GM23248 (cell line): ENCODE results near the gene ZNF207. TPM values are rescaled to one million over a fixed set of nuclear protein-coding genes. Genes with fewer than 3 reads are reported as not detected.
A peak's percentile ranks its signal among the peaks of the same experiment; 100 is the strongest.

Source experiments
- DNase-seq: peaks from one replicate; pipeline ENCODE4 v3.0.0-alpha.2; 2015
- H2AFZ ChIP-seq: fragments of 200-600 bp; sonication (generic); 2 replicates; pipeline ENCODE4 v1.6.1; 2016; ENCODE audit warnings: antibody characterized with exemption
- H3F3A ChIP-seq: fragments of 200-600 bp; sonication (generic); 2 replicates; pipeline ENCODE4 v1.6.1; 2016; ENCODE audit warnings: mild to moderate bottlenecking, antibody characterized with exemption, mixed run types; ENCODE audit not compliant: insufficient read depth
- H3K27ac ChIP-seq: fragments of 200-600 bp; sonication (generic); 2 replicates; pipeline ENCODE4 v1.5.1; 2016; ENCODE audit warnings: mild to moderate bottlenecking
- H3K27me3 ChIP-seq: fragments of 200-600 bp; sonication (generic); replicated peaks from 2 replicates; pipeline ENCODE4 v1.6.1; 2016; ENCODE audit warnings: mild to moderate bottlenecking; ENCODE audit not compliant: insufficient read depth
- H3K36me3 ChIP-seq: fragments of 200-600 bp; sonication (generic); 2 replicates; pipeline ENCODE4 v1.6.1; 2016; ENCODE audit warnings: low read depth, mild to moderate bottlenecking
- H3K4me1 ChIP-seq: fragments of 200-600 bp; sonication (generic); 2 replicates; pipeline ENCODE4 v1.6.1; 2016; ENCODE audit warnings: mild to moderate bottlenecking; ENCODE audit not compliant: insufficient read depth
- H3K4me2 ChIP-seq: fragments of 200-600 bp; sonication (generic); one replicate; pipeline ENCODE4 v1.6.1; 2016; ENCODE audit warnings: mild to moderate bottlenecking; ENCODE audit not compliant: unreplicated experiment
- H3K4me3 ChIP-seq: fragments of 200-600 bp; sonication (generic); 2 replicates; pipeline ENCODE4 v1.5.1; 2016; ENCODE audit warnings: mild to moderate bottlenecking
- H3K79me2 ChIP-seq: fragments of 200-600 bp; sonication (generic); 2 replicates; pipeline ENCODE4 v1.6.1; 2016; ENCODE audit warnings: mild to moderate bottlenecking; ENCODE audit not compliant: insufficient read depth
- H3K9ac ChIP-seq: fragments of 200-600 bp; sonication (generic); 2 replicates; pipeline ENCODE4 v1.6.1; 2016; ENCODE audit warnings: mild to moderate bottlenecking
- H3K9me2 ChIP-seq: fragments of 200-600 bp; sonication (generic); 2 replicates; pipeline ENCODE4 v1.6.1; 2016; ENCODE audit warnings: mixed run types, mild to moderate bottlenecking, moderate library complexity; ENCODE audit not compliant: insufficient read depth
- H3K9me3 ChIP-seq: fragments of 200-600 bp; sonication (generic); one replicate; pipeline ENCODE4 v1.6.1; 2017; ENCODE audit warnings: low read depth
- H4K20me1 ChIP-seq: fragments of 200-600 bp; sonication (generic); 2 replicates; pipeline ENCODE4 v1.6.0; 2016; ENCODE audit not compliant: insufficient read depth
- EZH2 ChIP-seq: fragments of 200-600 bp; sonication (generic); IDR thresholded peaks from 2 replicates; pipeline ENCODE4 v1.6.1; 2018; ENCODE audit warnings: antibody characterized with exemption, mild to moderate bottlenecking; ENCODE audit not compliant: insufficient read depth, poor library complexity, severe bottlenecking
- EZH2phosphoT487 ChIP-seq: fragments of 200-600 bp; sonication (generic); IDR thresholded peaks from 2 replicates; pipeline ENCODE4 v1.6.1; 2018; ENCODE audit warnings: antibody characterized with exemption, moderate library complexity, mild to moderate bottlenecking, low read depth; ENCODE audit not compliant: insufficient read depth
- WGBS, 2 experiments: methylation state at CpG; one replicate each; pipeline ENCODE4 v1.1.6; 2015 to 2017; ENCODE audit warnings: low lambda C conversion rate in 2 of 2, low coverage in 1 of 2; ENCODE audit errors: missing lambda C conversion rate in 2 of 2; 5-methylcytosine and 5-hydroxymethylcytosine counted together
- in situ Hi-C: fragments of 300-500 bp; cut with MboI; formaldehyde crosslinking; loops from 2 replicates; pipeline ENCODE4 v1.15.0; 2020
- microRNA counts: library from miRNA; unstranded; fragments of <30 nt; microRNA quantifications from one replicate; lab custom pipeline; 2016
- microRNA-seq: library from miRNA; unstranded; fragments of <30 nt; microRNA quantifications from one replicate; pipeline ENCODE4, GENCODE V29; 2016; ENCODE audit warnings: borderline number of aligned reads
- polyA plus RNA-seq: library from polyadenylated mRNA; unstranded; fragments of >200 nt; fragmentation: Nextera tagmentation; extraction: Ambion mirVana; gene quantifications from 2 replicates; pipeline ENCODE4 v1.2.1, GENCODE V29; 2016
- small RNA-seq: library from RNA; depleted of rRNA; stranded (forward); fragments of <200 nt; gene quantifications from one replicate; pipeline ENCODE3, GENCODE V24; 2014; ENCODE audit warnings: low read depth, low replicate concordance
- total RNA-seq: library from RNA; depleted of rRNA; stranded (reverse); fragments of >200 nt; shearing (Covaris generic); gene quantifications from 2 replicates; pipeline ENCODE4 v1.2.3, GENCODE V29; 2014; rRNA removed

Gene ZNF207
- total and polyA plus RNA-seq, 2 experiments from 2014 or later: 96.8 to 113 TPM

- no peak overlapping the region for H3K4me2 ChIP-seq
- H3K4me3 ChIP-seq: no peak overlapping the region
- H3K27me3 ChIP-seq: no peaks in the 10 kb centered on the region
- no peak overlapping the region for H3K27ac ChIP-seq
- in situ Hi-C loops: no loop called here
- no peak for TF ChIP-seq EZH2
- no peak for TF ChIP-seq EZH2phosphoT487
- no peaks in the 10 kb centered on the region for H3K9me3 ChIP-seq
- H3F3A ChIP-seq: no peaks in the 10 kb centered on the region
- H3K9ac ChIP-seq: no peak overlapping the region
- H3K4me1 ChIP-seq: no peaks in the 10 kb centered on the region
- WGBS, 2 experiments: 49 to 59% methylated on average over 4 of the region's 4 CpGs
- no peaks in the 10 kb centered on the region for H3K79me2 ChIP-seq
- H2AFZ ChIP-seq: no peak overlapping the region
- no peaks in the 10 kb centered on the region for H4K20me1 ChIP-seq
- DNase-seq: no peak
- H3K36me3 ChIP-seq: no peaks in the 10 kb centered on the region
- no peaks in the 10 kb centered on the region for H3K9me2 ChIP-seq
Observed at GRCh38 chr17:32426894-32427293, 76.9 kb downstream of the ZNF207 start.

- in situ Hi-C loops: no loop called here
- no peaks in the 10 kb centered on the region for H3F3A ChIP-seq
Observed at GRCh38 chr17:32429598-32429997, 79.6 kb downstream of the ZNF207 start.

More at GRCh38 chr17:32429598-32429997, 79.6 kb downstream of the ZNF207 start:
- no peaks in the 10 kb centered on the region for H3K9me2 ChIP-seq
- H3K27ac ChIP-seq: no peak overlapping the region
- H3K9me3 ChIP-seq: no peaks in the 10 kb centered on the region
- no peaks in the 10 kb centered on the region for H4K20me1 ChIP-seq
- no peaks in the 10 kb centered on the region for H3K4me1 ChIP-seq
- H3K36me3 ChIP-seq: no peaks in the 10 kb centered on the region
- H3K27me3 ChIP-seq: no peaks in the 10 kb centered on the region
- H3K9ac ChIP-seq: no peak overlapping the region
- no peak overlapping the region for H3K4me2 ChIP-seq
- no peak overlapping the region for H3K4me3 ChIP-seq
- H3K79me2 ChIP-seq: no peaks in the 10 kb centered on the region
- TF ChIP-seq EZH2 (no peak), EZH2phosphoT487 (no peak)
- no peak overlapping the region for H2AFZ ChIP-seq
- 61 to 82% methylated on average over 2 of the region's 2 CpGs for whole genome bisulfite sequencing, 2 experiments
- no peak for DNase-seq

MicroRNAs encoded within 50 kb of the gene (microRNA counts, 767-probe panel; counts per million panel counts)
- 447 counts per million, percentile 86 among the panel's probes with 10 or more counts for microRNA hsa-miR-632 (lab: Ali Mortazavi, UCI)

Small RNAs within 50 kb of the gene (microRNA-seq; reads per million reads assigned to microRNA genes)
- gene MIR632: not detected

Small RNAs within 50 kb of the gene (small RNA-seq; reads per million reads assigned to genes)
- not detected for gene AC005899.6

Other genes with a start within 250 kb of the ZNF207 start
- gene RHOT1, start 207.7 kb upstream of the ZNF207 start, total RNA-seq: 31.9 and 54.9 TPM in 2 replicates
- 25.2 and 26.9 TPM in 2 replicates for gene RHOT1, start 207.7 kb upstream of the ZNF207 start, polyA plus RNA-seq
- gene RHBDL3, start 84.3 kb upstream of the ZNF207 start, total RNA-seq: 0.11 TPM in 1 of 2 replicates, not detected in the other
- 0.09 TPM in 1 of 2 replicates, not detected in the other for gene RHBDL3, start 84.3 kb upstream of the ZNF207 start, polyA plus RNA-seq
- 11.1 and 18.5 TPM in 2 replicates for gene C17orf75, start 8.0 kb upstream of the ZNF207 start, total RNA-seq
- 14.7 and 17.0 TPM in 2 replicates for gene C17orf75, start 8.0 kb upstream of the ZNF207 start, polyA plus RNA-seq
- gene PSMD11, start 94.4 kb downstream of the ZNF207 start, total RNA-seq: 44.2 and 47.2 TPM in 2 replicates
- 156 and 158 TPM in 2 replicates for gene PSMD11, start 94.4 kb downstream of the ZNF207 start, polyA plus RNA-seq
- 1.2 and 1.5 TPM in 2 replicates for gene CDK5R1, start 136.8 kb downstream of the ZNF207 start, total RNA-seq
- 0.39 and 0.63 TPM in 2 replicates for gene CDK5R1, start 136.8 kb downstream of the ZNF207 start, polyA plus RNA-seq